ENCODE measurements around the gene LEMD2.

Gene LEMD2

DNA sequence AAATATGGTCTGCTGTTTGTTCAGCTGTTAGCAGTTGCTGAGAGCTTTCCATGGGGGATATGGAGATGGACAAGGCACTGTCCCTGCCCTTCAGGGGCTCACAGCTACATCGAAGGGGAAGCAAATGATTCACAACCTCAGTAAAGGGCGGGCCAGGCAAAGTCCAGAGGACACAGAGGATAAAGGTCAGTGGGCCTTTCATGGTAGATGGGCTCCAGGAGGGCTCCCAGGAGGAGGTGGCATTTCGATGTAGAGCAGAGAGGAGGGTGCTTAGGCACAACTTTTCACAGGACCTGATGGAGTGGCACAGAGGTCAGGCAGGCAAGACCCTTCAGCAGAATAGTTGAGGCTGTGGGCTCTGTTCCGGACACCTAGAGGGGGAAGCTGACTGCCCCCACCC is 30.1 kb upstream of the LEMD2 start:
- no peak for DNase-seq (ENCODE audit: low read depth, low spot score)

DNA sequence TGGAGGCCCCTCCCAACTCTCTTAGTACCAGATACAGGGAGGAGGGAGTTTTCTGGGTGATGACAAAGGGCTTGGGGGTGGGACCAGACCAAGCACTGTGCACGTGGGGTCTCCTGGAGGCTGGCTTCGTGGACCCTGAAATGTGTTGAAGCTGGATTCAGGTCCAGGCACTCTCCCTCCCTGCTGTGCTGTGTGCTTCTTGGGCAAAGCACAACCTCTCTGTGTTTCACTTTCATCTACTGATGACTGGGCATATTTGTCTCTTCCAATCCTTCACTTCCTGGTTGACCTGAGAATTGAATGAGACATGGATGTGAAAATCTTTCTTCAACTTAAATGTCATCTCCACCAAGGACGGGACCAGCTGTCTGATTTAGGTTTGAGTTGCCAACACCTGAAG is 29.4 kb upstream of the LEMD2 start:
- DNase-seq (ENCODE audit: low read depth, low spot score): no peak

DNA sequence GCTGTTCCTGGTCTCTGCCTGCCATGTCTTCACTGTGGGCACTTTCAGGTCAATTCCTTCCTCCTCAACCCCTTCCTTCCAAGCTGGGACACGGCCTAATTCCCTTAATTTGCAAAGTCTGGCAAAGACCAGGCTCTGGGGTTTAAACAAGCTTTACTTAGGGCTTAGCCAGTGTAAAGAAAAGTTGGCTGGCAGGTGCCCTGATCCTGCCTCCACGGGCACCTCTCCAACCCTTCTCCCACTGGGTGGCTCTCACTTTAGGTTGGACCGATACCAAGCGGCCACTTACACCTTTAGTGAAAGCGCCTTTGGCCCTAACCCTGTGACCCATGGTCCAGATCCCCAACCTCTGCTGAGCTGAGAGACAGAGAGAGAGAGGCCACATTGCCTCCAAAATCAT is 28.6 kb upstream of the LEMD2 start:
- DNase-seq (ENCODE audit: low read depth, low spot score): no peak

DNA sequence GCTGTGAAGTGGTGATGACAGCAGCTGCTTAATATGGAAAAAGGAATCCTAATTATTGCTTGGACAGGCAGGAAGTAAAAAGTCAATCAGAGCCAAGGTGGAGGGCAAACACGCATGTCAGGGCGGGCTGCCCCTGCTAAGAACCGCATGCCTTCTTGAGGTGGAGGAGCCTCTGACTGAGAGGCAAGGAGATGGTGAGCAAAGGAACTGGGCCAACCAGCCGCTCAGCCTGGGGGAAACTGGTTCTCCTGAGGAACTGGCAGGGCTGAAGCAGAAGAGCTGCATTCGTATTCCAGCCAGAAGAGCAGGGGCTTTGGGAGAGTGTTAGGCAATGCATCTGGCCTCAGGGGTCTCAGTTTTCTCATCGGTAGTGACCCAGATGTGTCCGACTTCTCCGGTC is 28.0 kb upstream of the LEMD2 start:
- DNase-seq (ENCODE audit: low read depth, low spot score): no peak

DNA sequence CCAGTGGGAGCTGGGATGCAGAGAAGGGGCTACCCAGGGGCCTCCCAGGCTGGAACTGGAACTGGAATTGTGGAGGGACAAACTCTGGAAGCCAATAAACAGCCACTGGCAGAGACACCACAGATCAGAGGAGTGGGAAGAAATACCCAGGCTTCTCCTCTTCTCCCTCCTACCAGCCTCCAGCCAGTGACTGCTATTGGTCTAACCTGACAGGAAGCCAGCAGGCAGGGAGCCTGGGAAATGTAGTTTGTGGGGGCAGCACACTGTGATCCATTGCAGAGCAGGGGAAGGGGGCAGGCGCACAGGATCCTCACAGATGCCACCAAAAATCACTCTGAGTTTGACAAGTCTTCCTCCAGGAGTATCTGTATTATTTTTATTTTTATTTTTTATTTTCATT is 26.9 kb upstream of the LEMD2 start:
- no peak for DNase-seq (ENCODE audit: low read depth, low spot score)

DNA sequence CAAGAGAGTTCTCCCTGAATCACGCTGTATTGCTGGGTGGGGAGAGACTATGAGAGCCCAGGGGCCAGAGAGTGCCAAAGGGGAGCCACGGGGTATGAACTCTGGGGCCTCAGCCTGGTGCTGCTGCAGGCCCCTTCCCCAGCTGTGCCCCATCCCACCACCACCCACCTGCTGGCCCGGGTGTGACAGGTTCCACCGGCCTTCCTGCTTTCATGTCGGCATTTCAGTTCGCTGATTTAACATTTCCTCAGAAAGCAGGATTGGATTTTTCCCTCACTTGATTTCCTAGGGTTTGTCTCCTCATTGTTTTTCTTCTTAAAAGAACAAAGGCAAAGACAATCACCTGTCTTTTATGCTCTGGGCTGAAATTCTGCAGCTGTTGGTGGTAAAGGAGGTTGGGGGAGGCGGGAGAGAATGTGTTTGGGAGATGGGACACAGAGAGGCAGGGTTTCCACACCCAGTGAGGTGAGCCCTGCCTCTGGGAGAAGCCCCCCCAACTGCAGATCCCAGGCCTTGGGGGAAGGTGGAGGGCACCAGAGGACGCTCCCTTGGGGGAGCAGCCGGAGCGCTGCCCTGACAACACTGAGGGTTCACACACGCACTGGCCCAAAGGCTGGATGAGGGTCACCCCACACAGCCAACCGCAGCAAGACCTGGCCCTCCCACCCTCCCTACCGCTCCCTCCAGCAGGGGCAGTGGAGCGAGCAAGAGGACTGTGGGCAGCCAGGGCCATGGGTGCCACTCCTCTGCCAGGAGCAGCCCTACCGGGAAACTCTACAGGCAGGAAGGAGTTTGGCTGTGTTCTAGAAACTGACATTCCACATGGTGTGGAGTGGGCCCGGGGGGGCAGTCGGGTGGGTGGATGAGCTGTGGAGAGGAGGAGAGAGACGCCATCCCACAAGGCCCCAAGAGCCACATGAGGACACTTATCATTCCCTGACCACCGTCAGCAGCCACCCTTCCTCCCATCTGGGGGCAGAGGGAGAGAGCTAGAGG is 25.4 kb upstream of the LEMD2 start:
- no peak for DNase-seq (ENCODE audit: low read depth, low spot score)

DNA sequence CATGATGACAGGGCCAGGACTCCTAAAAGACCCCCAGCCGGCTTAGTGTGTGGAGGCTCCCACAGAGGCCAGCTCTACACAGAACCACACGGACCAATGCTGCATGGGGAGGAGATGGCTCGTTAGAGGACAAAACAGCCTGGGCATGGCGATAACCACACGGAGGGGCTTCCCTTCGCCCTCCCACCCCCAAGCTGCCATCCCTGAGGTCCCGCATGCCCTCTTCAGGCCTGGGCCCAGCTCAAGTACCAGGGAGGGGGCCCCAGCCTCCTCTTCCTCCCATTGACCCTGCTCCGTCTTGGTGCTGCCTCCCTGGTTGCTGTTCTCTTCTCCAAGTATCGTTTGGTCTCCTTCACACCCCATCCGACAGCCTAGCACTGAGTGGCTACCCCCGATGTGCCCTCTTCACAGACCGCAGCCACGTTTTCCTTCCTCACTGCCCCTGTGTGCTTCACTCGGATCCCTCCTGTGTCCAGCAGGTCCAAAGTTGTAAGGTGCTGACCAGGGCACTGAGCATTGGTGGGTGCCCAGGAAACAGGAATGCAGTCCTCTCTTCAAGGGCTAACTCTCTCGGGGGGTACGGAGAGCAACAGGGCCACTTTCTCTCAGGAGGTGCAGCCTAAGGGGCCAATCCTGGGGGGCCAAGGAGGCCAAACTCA is 24.4 kb upstream of the LEMD2 start:
- DNase-seq (ENCODE audit: low read depth, low spot score): no peak

DNA sequence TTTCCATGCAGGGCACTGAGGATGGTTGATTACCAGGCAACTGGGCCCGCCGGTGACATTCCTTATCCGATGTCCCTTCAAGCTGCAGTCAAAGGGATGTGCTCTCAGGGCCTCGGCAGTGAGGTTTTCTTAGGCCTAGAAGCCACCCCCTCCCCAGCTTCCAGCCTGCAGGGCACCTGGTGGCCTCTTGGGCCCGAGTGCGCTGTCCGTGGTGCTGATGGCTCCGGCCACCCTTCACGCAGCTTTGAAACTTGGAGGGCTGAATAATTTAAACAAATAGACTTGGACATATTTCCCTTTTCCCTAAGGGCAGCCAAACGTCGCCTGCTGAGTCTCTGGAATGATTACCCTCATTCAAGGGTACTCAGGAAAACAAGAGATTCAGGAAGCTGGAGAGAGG is 23.7 kb upstream of the LEMD2 start:
- no peak for DNase-seq (ENCODE audit: low read depth, low spot score)

DNA sequence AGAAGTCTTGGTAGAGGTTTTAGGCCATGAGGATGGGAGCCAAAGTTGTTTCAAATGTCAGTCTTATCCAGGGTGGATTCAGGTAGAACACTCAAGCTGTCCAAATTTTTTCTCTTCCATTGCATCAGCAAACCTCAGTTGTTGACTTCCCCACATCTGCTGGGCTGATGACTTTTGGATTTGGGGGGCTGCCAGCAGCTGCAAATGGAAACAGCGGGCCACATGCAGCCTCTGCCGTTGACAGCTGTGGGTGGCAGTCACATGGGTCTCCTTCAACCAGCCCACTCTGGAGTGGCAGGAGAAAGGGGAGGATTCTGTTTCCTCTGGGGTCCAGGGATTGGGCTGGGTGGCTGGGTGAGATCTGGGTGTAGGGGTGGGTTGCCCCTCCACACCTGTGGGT is 20.7 kb upstream of the LEMD2 start:
- DNase-seq (ENCODE audit: low read depth, low spot score): no peak

DNA sequence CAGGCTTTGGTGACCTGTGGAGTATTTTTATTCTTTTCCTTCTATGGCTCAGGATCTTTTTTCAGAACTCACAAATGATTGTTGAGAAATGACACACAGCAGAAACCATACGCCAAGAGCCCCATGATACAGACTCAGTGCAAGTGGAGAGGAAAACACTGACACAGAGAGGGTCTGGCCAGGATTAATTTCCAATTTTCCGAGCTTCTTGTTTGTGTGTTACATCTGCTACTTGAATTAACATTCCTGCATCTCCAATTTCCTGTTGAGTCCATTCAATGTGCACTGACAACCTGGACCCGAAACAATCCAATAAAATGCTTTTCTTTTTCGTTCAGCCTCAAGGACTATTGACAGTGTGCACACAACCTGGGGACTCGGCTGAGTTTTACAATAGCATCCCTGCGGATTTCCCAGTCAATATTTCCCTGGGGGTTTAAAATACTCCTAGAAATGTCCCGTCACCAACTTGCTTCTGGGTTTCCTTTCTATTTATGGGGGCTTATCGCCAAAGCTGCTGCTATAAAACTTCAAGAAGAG is 19.8 kb upstream of the LEMD2 start:
- DNase-seq (ENCODE audit: low read depth, low spot score): no peak

DNA sequence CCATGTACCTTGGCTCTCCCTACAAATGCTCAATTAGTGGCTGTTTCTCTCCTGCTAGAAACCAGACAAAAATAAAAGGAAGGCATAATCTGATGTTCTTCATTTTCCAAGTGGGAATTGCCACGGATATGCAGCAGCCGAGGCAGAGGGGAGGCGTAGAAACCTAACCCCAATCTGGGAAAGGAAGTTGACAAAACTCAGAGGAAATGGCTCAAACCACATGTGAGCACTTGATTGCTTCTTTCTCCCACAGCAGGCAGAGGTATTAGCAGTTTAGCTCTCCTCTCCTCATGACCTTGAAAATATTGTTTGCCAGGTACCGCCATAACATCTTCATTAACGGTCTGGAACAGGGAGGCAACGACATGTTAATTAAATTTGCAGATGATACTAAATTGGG is 18.7 kb upstream of the LEMD2 start:
- DNase-seq (ENCODE audit: low read depth, low spot score): no peak

DNA sequence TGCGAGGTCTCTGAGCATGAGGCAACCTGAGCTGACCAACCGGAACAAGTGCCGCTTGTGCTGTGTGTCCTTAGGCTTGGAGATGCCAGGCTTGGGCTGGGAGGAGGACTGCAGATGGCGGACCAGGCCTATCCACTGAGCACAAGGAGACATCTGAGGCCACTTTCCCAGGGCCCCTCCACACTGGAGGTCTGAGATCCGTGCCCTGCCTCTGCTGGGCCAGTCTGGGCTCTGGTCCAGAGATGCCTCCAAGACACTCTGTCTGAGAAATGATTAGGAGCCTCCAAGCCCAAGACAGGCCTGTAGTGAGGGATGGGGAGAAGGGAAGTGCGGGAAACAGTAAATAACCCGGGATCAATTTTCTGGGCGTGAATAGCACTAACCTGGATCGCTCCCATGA is 17.9 kb upstream of the LEMD2 start:
- DNase-seq (ENCODE audit: low read depth, low spot score): no peak

DNA sequence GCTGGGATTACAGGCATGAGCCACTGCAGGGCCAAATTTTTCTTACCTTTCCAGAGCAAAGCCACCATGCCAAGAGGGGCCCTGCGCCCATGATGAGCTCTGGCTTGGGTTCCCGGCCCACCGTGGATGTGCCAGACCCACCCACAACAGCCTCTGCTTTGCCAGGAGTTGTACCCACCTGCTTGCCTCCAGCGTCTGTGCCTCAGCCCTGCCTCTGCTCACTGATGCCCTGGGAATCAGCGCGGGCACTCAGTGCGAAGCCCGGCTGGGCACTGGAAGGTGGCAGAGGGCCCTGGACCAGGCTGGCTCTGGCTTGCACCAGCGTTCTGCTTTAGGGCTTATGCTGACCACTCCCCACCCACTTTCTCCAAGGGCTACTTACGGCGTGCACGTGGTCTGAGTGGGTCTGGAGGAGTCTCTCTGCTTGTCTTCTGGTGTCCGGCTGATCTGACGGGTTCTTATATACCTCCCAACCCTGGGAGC is 14.7 kb upstream of the LEMD2 start, which contains the start of gene MLN:
Gene MLN, minus strand, starts transcription at position 433 of the 483 bp plus-strand sequence. CDS start 2,840 bp downstream, outside the sequence.
- DNase-seq (ENCODE audit: low read depth, low spot score): no peak

DNA sequence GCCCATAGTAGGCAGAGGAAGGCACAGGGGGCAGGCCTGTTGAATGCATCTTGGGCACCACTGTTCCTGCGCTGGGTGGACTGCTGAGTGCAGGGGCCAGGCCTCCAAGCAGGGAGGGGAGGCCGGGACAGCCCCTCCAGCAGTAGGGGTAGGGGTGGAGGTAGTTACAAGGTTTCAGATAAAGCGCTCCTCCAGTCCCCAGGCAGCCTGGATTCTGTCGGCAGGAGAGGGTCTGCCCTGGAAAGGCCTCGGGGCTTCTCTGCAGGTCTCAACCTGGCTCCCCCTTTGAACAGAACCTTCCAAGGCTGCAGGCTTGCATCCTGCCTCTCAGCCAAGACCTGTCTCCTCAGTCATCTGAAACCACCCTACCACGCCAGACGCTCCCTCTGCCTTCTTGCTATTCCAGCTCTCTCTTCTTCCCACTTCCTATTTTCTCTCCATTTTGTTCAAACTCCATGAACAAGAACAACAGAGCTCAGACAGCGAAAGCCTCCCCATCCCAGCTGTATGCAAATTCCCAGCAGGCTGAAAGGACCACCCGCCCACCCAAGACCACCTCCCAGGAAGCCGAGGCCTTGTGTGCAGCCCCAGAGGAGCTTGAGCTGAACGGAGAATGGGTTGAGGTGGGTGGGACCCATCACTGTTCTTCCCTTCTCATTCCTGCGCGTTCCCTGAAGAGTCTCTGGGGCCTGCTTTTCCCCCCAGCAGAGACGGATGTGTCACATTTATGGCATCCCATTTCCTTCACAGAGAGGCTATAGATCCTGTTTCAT is 13.4 kb upstream of the LEMD2 start:
- no peak for DNase-seq (ENCODE audit: low read depth, low spot score)

DNA sequence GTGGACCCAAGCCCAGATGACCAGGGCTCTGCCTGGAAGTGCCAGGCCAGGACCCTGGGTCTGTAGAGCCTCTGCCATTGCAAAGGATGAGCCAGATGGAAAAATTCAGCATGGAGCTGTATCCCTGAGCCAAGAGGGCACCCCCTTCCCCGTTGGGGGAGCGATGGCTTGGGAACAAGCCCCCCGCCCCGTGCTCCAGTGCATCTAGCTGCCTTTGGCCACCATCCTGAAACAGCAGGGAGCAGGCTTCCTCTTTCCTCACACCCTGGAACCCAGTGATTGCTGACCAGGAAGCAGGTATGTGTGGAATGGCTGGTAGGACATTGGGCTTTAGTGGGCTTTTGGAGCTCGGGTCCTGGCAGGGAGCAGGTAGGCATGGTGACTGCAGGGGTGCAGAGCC is 12.7 kb upstream of the LEMD2 start:
- DNase-seq (ENCODE audit: low read depth, low spot score): no peak

DNA sequence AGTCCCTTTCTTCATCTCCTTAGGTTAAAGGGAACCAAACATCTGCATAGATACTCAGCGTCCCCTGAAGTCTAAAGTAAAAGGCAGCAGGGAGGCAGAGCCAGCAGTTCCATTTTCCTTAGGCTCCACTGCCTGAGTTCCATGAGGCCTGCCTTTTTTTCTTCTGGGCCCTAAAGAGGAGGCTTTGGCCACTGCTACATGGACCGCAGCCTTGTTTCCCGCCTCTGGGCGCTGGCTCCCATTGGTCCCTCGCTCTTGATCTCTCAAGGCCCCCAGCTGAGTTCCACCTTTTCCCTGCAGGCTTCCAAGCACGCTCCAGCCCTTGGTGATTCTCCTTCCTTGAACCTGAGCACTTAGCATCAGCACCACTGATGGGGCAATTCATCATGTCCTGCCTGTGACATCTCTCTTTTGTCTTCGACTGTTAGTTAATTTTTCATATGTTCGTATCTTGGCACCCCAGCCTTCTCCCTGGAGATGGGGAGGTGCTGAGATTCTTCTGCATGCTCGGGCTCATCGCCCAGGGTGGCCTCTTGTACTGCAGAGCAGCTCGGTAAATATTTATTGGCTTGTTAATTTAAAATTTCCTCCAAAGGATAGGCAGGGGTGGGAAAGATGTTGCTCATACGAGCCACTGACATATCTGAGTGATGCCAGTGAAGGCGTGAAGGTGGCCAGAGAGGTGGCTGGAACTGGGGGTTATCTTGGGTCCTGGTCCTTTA is 11.5 kb upstream of the LEMD2 start:
- no peak for DNase-seq (ENCODE audit: low read depth, low spot score)

DNA sequence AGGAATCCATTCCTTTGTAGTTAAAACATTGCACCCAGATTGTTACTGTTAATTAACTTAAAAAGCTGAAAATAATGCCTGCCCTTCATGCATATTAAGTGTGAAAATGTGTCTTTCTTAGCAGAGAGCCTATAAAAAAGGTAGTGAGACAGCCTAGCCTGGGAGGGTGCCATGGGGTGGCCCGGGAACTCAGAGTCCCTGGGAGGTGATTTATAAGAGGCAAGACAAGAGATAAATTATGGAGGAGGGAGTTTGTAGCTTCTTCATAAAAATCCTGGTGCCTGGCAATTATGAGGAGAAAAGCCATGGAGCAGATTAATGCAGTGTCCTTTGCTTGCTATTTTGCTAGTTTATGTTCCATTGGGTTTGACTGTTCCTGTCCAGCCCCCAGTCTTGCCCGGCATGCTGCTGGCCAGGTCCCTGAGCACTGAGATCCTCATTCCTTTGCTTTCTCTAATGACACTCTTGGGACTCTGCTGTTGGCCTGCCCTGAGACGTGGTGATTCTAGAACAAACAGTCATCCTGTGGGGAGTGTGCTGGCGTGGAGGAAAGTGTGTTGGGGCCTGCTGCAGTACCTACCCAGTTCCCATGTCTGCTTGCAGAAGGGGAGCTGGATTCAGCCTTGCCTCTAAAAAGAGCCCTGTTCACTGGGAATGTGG is 10.7 kb upstream of the LEMD2 start:
- no peak for DNase-seq (ENCODE audit: low read depth, low spot score)

DNA sequence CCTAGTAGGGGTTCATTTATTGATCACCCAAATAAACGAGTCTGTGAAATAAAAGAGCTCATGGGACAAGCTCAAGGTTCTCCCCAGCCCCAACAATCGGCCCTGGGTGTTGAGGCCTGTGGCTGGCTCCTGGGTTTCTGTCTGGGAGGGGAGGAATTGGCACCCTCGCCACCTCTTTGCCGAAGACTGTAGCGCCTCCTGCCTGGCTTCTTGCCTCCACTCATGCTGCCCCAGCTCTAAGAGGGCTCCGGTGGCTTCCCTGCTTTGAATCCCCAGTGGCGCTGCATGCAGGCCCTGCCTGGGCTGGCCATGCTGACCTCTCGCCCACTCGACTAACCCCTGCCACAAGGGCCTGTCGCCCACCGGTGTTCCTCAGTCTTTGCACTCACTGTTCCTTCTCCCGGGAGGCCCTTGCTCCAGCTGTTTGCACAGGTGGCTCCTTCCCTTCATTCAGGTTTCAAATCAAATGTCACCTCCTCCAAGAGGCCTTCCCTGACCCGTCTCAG is 9.5 kb upstream of the LEMD2 start:
- no peak for DNase-seq (ENCODE audit: low read depth, low spot score)

DNA sequence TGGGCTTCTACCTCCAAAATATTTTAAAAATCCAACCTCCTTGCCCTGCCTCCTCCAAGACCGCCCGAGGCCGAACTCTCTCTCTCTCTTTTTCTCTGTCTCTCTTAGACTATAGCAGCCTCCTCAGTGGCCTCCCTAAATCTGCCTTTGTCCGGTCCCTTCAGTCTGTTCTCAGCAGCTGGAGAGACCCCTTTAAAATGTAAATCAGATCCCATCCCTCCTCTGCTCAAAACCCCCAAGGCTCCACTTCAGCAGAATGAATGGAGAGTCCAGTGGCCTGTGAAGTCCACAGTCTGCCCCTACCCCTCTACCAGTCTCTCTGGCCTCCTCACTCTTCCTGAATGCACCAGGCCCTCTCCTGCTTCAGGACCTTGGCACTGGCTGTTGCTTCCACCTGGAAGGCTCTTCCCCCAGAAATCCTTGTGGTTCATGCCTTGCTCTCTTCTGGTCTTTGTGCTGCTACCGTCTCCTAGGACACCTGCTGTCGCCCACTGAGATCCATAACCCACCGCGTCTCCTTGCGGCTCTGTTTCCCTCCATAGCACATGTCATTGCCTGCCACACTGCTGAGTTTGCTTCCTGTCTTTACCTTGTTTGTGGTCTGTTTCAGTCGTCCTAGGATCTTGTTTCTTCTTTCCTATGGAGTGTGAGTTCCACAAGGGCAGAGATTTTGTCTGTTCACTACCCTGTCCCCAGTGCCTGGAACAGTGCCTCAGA is 8.9 kb upstream of the LEMD2 start:
- no peak for DNase-seq (ENCODE audit: low read depth, low spot score)

Data from activated CD4-positive, CD25-positive, alpha-beta regulatory T cell treated with anti-CD3 and anti-CD28 coated beads, Interleukin-2, amount 50 U/mL, for 16 hours (primary cell).